IMR-90 (cell line): ENCODE results near the gene MRPL45. TPM values are rescaled to one million over a fixed set of nuclear protein-coding genes. Genes with fewer than 3 reads are reported as not detected.

ENCODE experiments used
- ATAC-seq: fragments of 200-7000 bp; cut with Tn5 transposase; 2 replicates; pipeline ENCODE4 v1.9.1; 2020; ENCODE audit warnings: low read depth, mild to moderate bottlenecking, moderate library complexity
- BruUV-seq: library from RNA; stranded (reverse); fragments of 400-500 nt; replicated peaks from 2 replicates; lab custom pipeline; 2021; lab: Mats Ljungman, UMichigan
- CTCF ChIA-PET: fragments of 300-600 bp; formaldehyde crosslinking; extraction: SDS; loops from one replicate; lab custom pipeline; 2021; ENCODE audit warnings: antibody characterized with exemption; lab: Yijun Ruan, JAX
- POLR2A ChIA-PET: fragments of 300-600 bp; sonication (Branson Sonifier 250); formaldehyde crosslinking; loops from one replicate; lab custom pipeline; 2022; ENCODE audit warnings: antibody characterized with exemption; ENCODE audit not compliant: unreplicated experiment; lab: Charles Lee
- DNase-seq: peaks from one replicate; pipeline ENCODE4 v3.0.0; 2013
- H2AFZ ChIP-seq: replicated peaks from 2 replicates; pipeline ENCODE3; 2013; ENCODE audit warnings: low read length, mild to moderate bottlenecking; ENCODE audit not compliant: poor library complexity
- H2AK5ac ChIP-seq: 2 replicates; pipeline ENCODE4 v1.6.1; 2013; ENCODE audit warnings: low read depth, low read length, inconsistent platforms
- H2AK9ac ChIP-seq: replicated peaks from 2 replicates; pipeline ENCODE3; 2013; ENCODE audit warnings: mild to moderate bottlenecking, low read depth, low read length, moderate library complexity; ENCODE audit not compliant: poor library complexity
- H2BK120ac ChIP-seq: 2 replicates; pipeline ENCODE4 v1.6.1; 2013; ENCODE audit warnings: low read depth, low read length, inconsistent platforms
- H2BK15ac ChIP-seq: 3 replicates; pipeline ENCODE4 v1.6.1; 2013; ENCODE audit warnings: low read depth, low read length, inconsistent platforms
- H2BK20ac ChIP-seq: 2 replicates; pipeline ENCODE4 v1.6.1; 2013; ENCODE audit warnings: low read depth, mild to moderate bottlenecking, inconsistent platforms, low read length, moderate library complexity
- H2BK5ac ChIP-seq: 2 replicates; pipeline ENCODE4 v1.6.1; 2013; ENCODE audit warnings: mild to moderate bottlenecking, low read depth, low read length, inconsistent platforms; ENCODE audit not compliant: poor library complexity, severe bottlenecking
- H3K14ac ChIP-seq: replicated peaks from 2 replicates; pipeline ENCODE4 v1.6.1; 2013; ENCODE audit warnings: low read depth, low read length, inconsistent platforms
- H3K18ac ChIP-seq: 2 replicates; pipeline ENCODE4 v1.6.1; 2013; ENCODE audit warnings: low read depth, low read length, control low read depth
- H3K23ac ChIP-seq: 2 replicates; pipeline ENCODE4 v1.6.1; 2013; ENCODE audit warnings: low read depth, low read length, inconsistent platforms
- H3K27ac ChIP-seq: 2 replicates; pipeline ENCODE4 v1.5.1; 2013; ENCODE audit warnings: mild to moderate bottlenecking, control low read depth, low read length; ENCODE audit not compliant: insufficient read depth
- H3K27me3 ChIP-seq: 2 replicates; pipeline ENCODE4 v1.6.1; 2013; ENCODE audit warnings: low read length; ENCODE audit not compliant: control insufficient read depth, insufficient read depth
- H3K36me3 ChIP-seq: 2 replicates; pipeline ENCODE4 v1.6.1; 2013; ENCODE audit warnings: low read length, mixed read lengths; ENCODE audit not compliant: control insufficient read depth, insufficient read depth
- H3K4ac ChIP-seq: 2 replicates; pipeline ENCODE4 v1.6.1; 2013; ENCODE audit warnings: low read depth, low read length, inconsistent platforms
- H3K4me1 ChIP-seq: 2 replicates; pipeline ENCODE4 v1.6.1; 2013; ENCODE audit warnings: low read length, mixed read lengths; ENCODE audit not compliant: control insufficient read depth, insufficient read depth
- H3K4me2 ChIP-seq: 2 replicates; pipeline ENCODE4 v1.6.1; 2013; ENCODE audit warnings: low read depth, mild to moderate bottlenecking, control low read depth, low read length, moderate library complexity
- H3K4me3 ChIP-seq: 2 replicates; pipeline ENCODE4 v1.5.1; 2013; ENCODE audit warnings: low read depth, mild to moderate bottlenecking, control low read depth, low read length, moderate library complexity; ENCODE audit not compliant: insufficient read depth
- H3K56ac ChIP-seq: 2 replicates; pipeline ENCODE4 v1.6.1; 2013; ENCODE audit warnings: low read length, inconsistent platforms; ENCODE audit not compliant: insufficient read depth; ENCODE audit errors: extremely low read depth
- H3K79me1 ChIP-seq, 2 experiments: 2 replicates each; pipeline ENCODE4 v1.6.1; 2013; ENCODE audit warnings: low read length in 2 of 2, inconsistent platforms in 1 of 2, low read depth in 1 of 2
- H3K9ac ChIP-seq: 2 replicates; pipeline ENCODE4 v1.6.1; 2013; ENCODE audit warnings: low read depth, low read length, control low read depth
- H3K9me1 ChIP-seq: 2 replicates; pipeline ENCODE4 v1.6.1; 2013; ENCODE audit warnings: low read length, inconsistent platforms; ENCODE audit not compliant: insufficient read depth
- H3K9me3 ChIP-seq: 2 replicates; pipeline ENCODE4 v1.6.1; 2013; ENCODE audit warnings: low read length; ENCODE audit not compliant: control insufficient read depth, insufficient read depth
- H4K20me1 ChIP-seq: 2 replicates; pipeline ENCODE4 v1.6.1; 2013; ENCODE audit warnings: low read length, inconsistent platforms; ENCODE audit not compliant: insufficient read depth
- H4K5ac ChIP-seq: 2 replicates; pipeline ENCODE4 v1.6.1; 2013; ENCODE audit warnings: mild to moderate bottlenecking, low read depth, low read length, control low read depth
- H4K8ac ChIP-seq, 2 experiments: 2 replicates each; pipeline ENCODE4 v1.6.1; 2013; ENCODE audit warnings: low read depth in 2 of 2, low read length in 2 of 2, control low read depth in 1 of 2, inconsistent platforms in 1 of 2
- H4K91ac ChIP-seq: 2 replicates; pipeline ENCODE4 v1.6.1; 2013; ENCODE audit warnings: low read depth, low read length, inconsistent platforms; ENCODE audit not compliant: insufficient read depth
- BHLHE40 ChIP-seq: fragments of 150-350 bp; IDR thresholded peaks from 2 replicates; pipeline ENCODE4 v1.6.1; 2016; ENCODE audit warnings: mild to moderate bottlenecking, low read depth, low read length
- CHD1 ChIP-seq: IDR thresholded peaks from 2 replicates; pipeline ENCODE4 v1.6.1; 2012; ENCODE audit warnings: low read depth, low read length, improper control_type of control experiment
- FOS ChIP-seq: fragments of 150-350 bp; IDR thresholded peaks from 2 replicates; pipeline ENCODE4 v1.6.1; 2016; ENCODE audit warnings: low read depth, low read length
- MAFK ChIP-seq: IDR thresholded peaks from 2 replicates; pipeline ENCODE4 v1.6.1; 2012; ENCODE audit warnings: low read depth, low read length, improper control_type of control experiment
- MAZ ChIP-seq: IDR thresholded peaks from 2 replicates; pipeline ENCODE4 v1.6.1; 2012; ENCODE audit warnings: low read depth, mild to moderate bottlenecking, low read length, improper control_type of control experiment, moderate library complexity, borderline replicate concordance
- MXI1 ChIP-seq: IDR thresholded peaks from 2 replicates; pipeline ENCODE4 v1.6.1; 2012; ENCODE audit warnings: low read depth, mild to moderate bottlenecking, low read length, moderate library complexity, borderline replicate concordance
- NFE2L2 ChIP-seq: fragments of 150-350 bp; IDR thresholded peaks from 2 replicates; pipeline ENCODE4 v1.6.1; 2016; ENCODE audit warnings: low read depth, mild to moderate bottlenecking, low read length
- POLR2A ChIP-seq: IDR thresholded peaks from 2 replicates; pipeline ENCODE4 v1.6.1; 2012; ENCODE audit warnings: mild to moderate bottlenecking, low read depth, low read length
- RCOR1 ChIP-seq: IDR thresholded peaks from 2 replicates; pipeline ENCODE4 v1.6.1; 2012; ENCODE audit warnings: mild to moderate bottlenecking, low read length, improper control_type of control experiment; ENCODE audit not compliant: insufficient replicate concordance
- RFX5 ChIP-seq: IDR thresholded peaks from 2 replicates; pipeline ENCODE4 v1.8.0; 2012; ENCODE audit warnings: low read depth, mild to moderate bottlenecking, low read length, moderate library complexity
- SMC3 ChIP-seq: fragments of 150-350 bp; IDR thresholded peaks from 2 replicates; pipeline ENCODE4 v1.6.1; 2016; ENCODE audit warnings: low read depth, mild to moderate bottlenecking, antibody characterized with exemption, low read length, moderate library complexity
- WGBS, 2 experiments: methylation state at CpG; one replicate each; pipeline versions ENCODE4 v1.1.5 to v1.1.7; 2013; ENCODE audit warnings: missing lambda C conversion rate in 2 of 2; ENCODE audit not compliant: insufficient read length in 1 of 2; ENCODE audit errors: extremely low coverage in 2 of 2; 5-methylcytosine and 5-hydroxymethylcytosine counted together
- dilution Hi-C: fragments of 300-500 bp; cut with HindIII; formaldehyde crosslinking; loops from one replicate; pipeline ENCODE4 v1.14.3; 2018; ENCODE audit warnings: low sequenced_read_pairs; ENCODE audit not compliant: unreplicated experiment
- in situ Hi-C: fragments of 300-500 bp; cut with MboI; formaldehyde crosslinking; loops from 3 replicates; pipeline ENCODE4 v1.14.3; 2019; ENCODE audit warnings: low sequenced_read_pairs, inconsistent platforms, mixed read lengths
- intact Hi-C: fragments of 100-400 bp; cut with micrococcal nuclease; formaldehyde crosslinking; loops from 2 replicates; pipeline ENCODE4 v1.10.0; 2022
- polyA plus RNA-seq, 3 experiments: library from polyadenylated mRNA; depleted of rRNA; stranded (reverse); fragments of >200 nt; gene quantifications; 2 replicates each; pipeline ENCODE4 v1.2.3, GENCODE V29; 2012; ENCODE audit warnings: low replicate concordance in 1 of 3
- total RNA-seq: library from RNA; depleted of rRNA; stranded (reverse); fragments of >200 nt; gene quantifications from 2 replicates; pipeline ENCODE4 v1.2.3, GENCODE V29; 2012
- TF ChIP-seq, protein P1 (sequence below): fragments of 150-350 bp; IDR thresholded peaks from 2 replicates; pipeline ENCODE4 v1.6.1; 2016; ENCODE audit warnings: low read depth, mild to moderate bottlenecking, low read length, moderate library complexity, borderline replicate concordance
- TF ChIP-seq, protein P2 (sequence below): fragments of 150-350 bp; IDR thresholded peaks from 2 replicates; pipeline ENCODE4 v1.6.1; 2017; ENCODE audit warnings: mild to moderate bottlenecking, antibody characterized with exemption, low read length, low read depth
- TF ChIP-seq, protein P3 (sequence below): conservative IDR thresholded peaks from 2 replicates; pipeline ENCODE4 v1.5.1; 2012; ENCODE audit warnings: mild to moderate bottlenecking, low read depth, low read length, improper control_type of control experiment

The MRPL45 gene
- total and polyA plus RNA-seq, 2 of the 4 experiments (the other 2 are of a cell fraction) = 39.6 to 46.8 TPM

DNA sequence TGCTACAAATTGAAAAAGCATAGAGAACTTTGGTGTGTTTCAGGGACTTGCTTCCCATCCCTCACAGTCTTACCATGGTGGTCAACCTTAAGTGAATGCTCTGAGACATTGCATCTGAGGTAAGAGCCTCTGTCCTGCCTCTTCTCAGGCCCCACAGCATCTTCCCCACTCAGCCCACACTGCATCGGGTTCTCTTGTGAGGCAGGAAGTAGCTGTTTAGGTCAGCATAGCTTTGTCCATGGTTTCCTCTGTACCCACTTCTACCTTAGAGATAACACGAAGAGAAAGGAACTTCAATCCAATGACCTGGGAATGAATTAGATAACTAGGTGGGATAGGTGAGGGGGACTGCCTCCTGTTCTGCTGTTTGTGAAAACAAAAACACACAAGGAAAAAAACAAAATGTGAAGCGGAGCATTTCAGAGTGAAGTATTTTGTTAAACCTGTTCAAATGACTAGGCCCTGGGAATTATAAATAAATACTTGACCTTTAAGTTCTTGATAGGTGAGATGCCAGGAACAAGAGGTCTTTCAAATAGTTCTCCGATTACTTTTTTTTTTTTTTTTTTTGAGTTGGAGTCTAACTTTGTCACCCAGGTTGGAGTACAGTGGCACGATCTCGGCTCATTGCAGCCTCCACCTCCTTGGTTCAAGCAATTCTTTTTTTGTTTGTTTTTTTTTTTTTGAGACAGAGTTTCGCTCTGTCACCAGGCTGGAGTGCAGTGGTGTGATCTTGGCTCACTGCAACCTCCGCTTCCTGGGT, 72.3 kb downstream of the MRPL45 start:
- Histone ChIP-seq H3K4me1 (no peaks in the 10 kb centered on the region), H2BK5ac (no peak overlapping the region), H2BK15ac (no peak overlapping the region), H2AK5ac (no peak overlapping the region), H3K23ac (no peak overlapping the region), H2BK120ac (no peak overlapping the region), H4K91ac (no peak overlapping the region), H3K14ac (no peak overlapping the region), H3K9me1 (no peaks in the 10 kb centered on the region), H3K9me3 (no peaks in the 10 kb centered on the region), H2AFZ (no peak overlapping the region), H2AK9ac (no peak overlapping the region), H3K4ac (no peak overlapping the region), H3K9ac (no peak overlapping the region), H3K79me1 (no peaks in the 10 kb centered on the region; a peak in 3 of 4 replicates), H4K20me1 (no peaks in the 10 kb centered on the region), H3K4me2 (no peak overlapping the region), H3K36me3 (peaks cover 30% of the 10 kb centered on the region), H3K4me3 (no peak overlapping the region), H4K5ac (no peak overlapping the region), H4K8ac (no peak overlapping the region), H3K27me3 (no peaks in the 10 kb centered on the region), H3K18ac (no peak overlapping the region), H3K27ac (no peak overlapping the region), H3K56ac (no peak overlapping the region), H2BK20ac (no peak overlapping the region)
- no TSS peak for BruUV-seq
- intact Hi-C loops = no loop called here
- in situ Hi-C loops = loop anchor here (25.0 kb wide), 1 partner anchor 118 kb away; no protein-coding TSS in a partner anchor
- no peak for ATAC-seq
- TF ChIP-seq SMC3 (no peak), RCOR1 (no peak), CHD1 (no peak), MAZ (no peak), BHLHE40 (no peak), MAFK (no peak), NFE2L2 (no peak), MXI1 (no peak), FOS (no peak), RFX5 (no peak), POLR2A (no peak)
- TF ChIP-seq, protein P1, sequence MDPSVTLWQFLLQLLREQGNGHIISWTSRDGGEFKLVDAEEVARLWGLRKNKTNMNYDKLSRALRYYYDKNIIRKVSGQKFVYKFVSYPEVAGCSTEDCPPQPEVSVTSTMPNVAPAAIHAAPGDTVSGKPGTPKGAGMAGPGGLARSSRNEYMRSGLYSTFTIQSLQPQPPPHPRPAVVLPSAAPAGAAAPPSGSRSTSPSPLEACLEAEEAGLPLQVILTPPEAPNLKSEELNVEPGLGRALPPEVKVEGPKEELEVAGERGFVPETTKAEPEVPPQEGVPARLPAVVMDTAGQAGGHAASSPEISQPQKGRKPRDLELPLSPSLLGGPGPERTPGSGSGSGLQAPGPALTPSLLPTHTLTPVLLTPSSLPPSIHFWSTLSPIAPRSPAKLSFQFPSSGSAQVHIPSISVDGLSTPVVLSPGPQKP = no peak
- TF ChIP-seq, protein P2, sequence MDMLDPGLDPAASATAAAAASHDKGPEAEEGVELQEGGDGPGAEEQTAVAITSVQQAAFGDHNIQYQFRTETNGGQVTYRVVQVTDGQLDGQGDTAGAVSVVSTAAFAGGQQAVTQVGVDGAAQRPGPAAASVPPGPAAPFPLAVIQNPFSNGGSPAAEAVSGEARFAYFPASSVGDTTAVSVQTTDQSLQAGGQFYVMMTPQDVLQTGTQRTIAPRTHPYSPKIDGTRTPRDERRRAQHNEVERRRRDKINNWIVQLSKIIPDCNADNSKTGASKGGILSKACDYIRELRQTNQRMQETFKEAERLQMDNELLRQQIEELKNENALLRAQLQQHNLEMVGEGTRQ = no peak
- TF ChIP-seq, protein P3, sequence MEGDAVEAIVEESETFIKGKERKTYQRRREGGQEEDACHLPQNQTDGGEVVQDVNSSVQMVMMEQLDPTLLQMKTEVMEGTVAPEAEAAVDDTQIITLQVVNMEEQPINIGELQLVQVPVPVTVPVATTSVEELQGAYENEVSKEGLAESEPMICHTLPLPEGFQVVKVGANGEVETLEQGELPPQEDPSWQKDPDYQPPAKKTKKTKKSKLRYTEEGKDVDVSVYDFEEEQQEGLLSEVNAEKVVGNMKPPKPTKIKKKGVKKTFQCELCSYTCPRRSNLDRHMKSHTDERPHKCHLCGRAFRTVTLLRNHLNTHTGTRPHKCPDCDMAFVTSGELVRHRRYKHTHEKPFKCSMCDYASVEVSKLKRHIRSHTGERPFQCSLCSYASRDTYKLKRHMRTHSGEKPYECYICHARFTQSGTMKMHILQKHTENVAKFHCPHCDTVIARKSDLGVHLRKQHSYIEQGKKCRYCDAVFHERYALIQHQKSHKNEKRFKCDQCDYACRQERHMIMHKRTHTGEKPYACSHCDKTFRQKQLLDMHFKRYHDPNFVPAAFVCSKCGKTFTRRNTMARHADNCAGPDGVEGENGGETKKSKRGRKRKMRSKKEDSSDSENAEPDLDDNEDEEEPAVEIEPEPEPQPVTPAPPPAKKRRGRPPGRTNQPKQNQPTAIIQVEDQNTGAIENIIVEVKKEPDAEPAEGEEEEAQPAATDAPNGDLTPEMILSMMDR = no peak
- CTCF ChIA-PET = no interaction called here
- DNase-seq = no peak
- WGBS, 2 experiments = 100% methylated on average over 1 of the region's 8 CpGs; no CpG with 5 or more reads in 1 of the 2 experiments
- POLR2A ChIA-PET = no interaction called here
- dilution Hi-C loops = no loop called here
